ENCODE data around the gene ENOX1.
"Not testable (repeated sequence)": the region's sequence is repeated elsewhere in the genome, so short reads cannot be mapped to it uniquely, and the experiment has no call there.

The ENOX1 gene

GRCh38 chr13:43473437-43473836 is 313.3 kb downstream of the ENOX1 start:
- no peak for DNase-seq

- no peak for DNase-seq
Measured at GRCh38 chr13:43472980-43473379, 313.8 kb downstream of the ENOX1 start.

GRCh38 chr13:43472339-43472738 is 314.4 kb downstream of the ENOX1 start:
- DNase-seq = no peak

- no peak for DNase-seq
Measured at GRCh38 chr13:43470610-43471009, 316.2 kb downstream of the ENOX1 start.

- no peak for DNase-seq
Measured at GRCh38 chr13:43469791-43470190, 317.0 kb downstream of the ENOX1 start.

GRCh38 chr13:43464578-43465264 is 322.1 kb downstream of the ENOX1 start:
- no peak for DNase-seq

- no peak for DNase-seq
Measured at GRCh38 chr13:43448605-43449336, 338.0 kb downstream of the ENOX1 start.

- no peak for DNase-seq
Measured at GRCh38 chr13:43446126-43446525, 340.6 kb downstream of the ENOX1 start.

- no peak for DNase-seq
Measured at GRCh38 chr13:43445668-43446067, 341.1 kb downstream of the ENOX1 start.

GRCh38 chr13:43444081-43444480 is 342.7 kb downstream of the ENOX1 start:
- DNase-seq = no peak

GRCh38 chr13:43441899-43442499 is 344.8 kb downstream of the ENOX1 start:
- DNase-seq = no peak

- no peak for DNase-seq
Measured at GRCh38 chr13:43441464-43441863, 345.3 kb downstream of the ENOX1 start.

GRCh38 chr13:43434191-43434590 is 352.6 kb downstream of the ENOX1 start:
- no peak for DNase-seq

- DNase-seq = no peak
Measured at GRCh38 chr13:43433691-43434141, 353.1 kb downstream of the ENOX1 start.

- no peak for DNase-seq
Measured at GRCh38 chr13:43432958-43433357, 353.8 kb downstream of the ENOX1 start.

GRCh38 chr13:43431841-43432240 is 354.9 kb downstream of the ENOX1 start:
- no peak for DNase-seq

- DNase-seq = no peak
Measured at GRCh38 chr13:43431290-43431716, 355.5 kb downstream of the ENOX1 start.

GRCh38 chr13:43428545-43429296 is 358.1 kb downstream of the ENOX1 start:
- DNase-seq = no peak

GRCh38 chr13:43426355-43426754 is 360.4 kb downstream of the ENOX1 start:
- DNase-seq = no peak

- no peak for DNase-seq
Measured at GRCh38 chr13:43425234-43425633, 361.5 kb downstream of the ENOX1 start.

GRCh38 chr13:43424412-43424811 is 362.4 kb downstream of the ENOX1 start:
- DNase-seq = no peak

GRCh38 chr13:43422116-43422515 is 364.7 kb downstream of the ENOX1 start:
- no peak for DNase-seq

GRCh38 chr13:43416842-43417241 is 369.9 kb downstream of the ENOX1 start:
- not testable (repeated sequence) for DNase-seq
